ENCODE data around the gene GPBP1. TPM values are rescaled to one million over a fixed set of nuclear protein-coding genes. Genes with fewer than 3 reads are reported as not detected.
"Not testable (repeated sequence)": the region's sequence is repeated elsewhere in the genome, so short reads cannot be mapped to it uniquely, and the experiment has no call there.

Gene GPBP1
- total RNA-seq, 2 experiments from 2014 or later, result 77.0 to 99.2 TPM

DNA sequence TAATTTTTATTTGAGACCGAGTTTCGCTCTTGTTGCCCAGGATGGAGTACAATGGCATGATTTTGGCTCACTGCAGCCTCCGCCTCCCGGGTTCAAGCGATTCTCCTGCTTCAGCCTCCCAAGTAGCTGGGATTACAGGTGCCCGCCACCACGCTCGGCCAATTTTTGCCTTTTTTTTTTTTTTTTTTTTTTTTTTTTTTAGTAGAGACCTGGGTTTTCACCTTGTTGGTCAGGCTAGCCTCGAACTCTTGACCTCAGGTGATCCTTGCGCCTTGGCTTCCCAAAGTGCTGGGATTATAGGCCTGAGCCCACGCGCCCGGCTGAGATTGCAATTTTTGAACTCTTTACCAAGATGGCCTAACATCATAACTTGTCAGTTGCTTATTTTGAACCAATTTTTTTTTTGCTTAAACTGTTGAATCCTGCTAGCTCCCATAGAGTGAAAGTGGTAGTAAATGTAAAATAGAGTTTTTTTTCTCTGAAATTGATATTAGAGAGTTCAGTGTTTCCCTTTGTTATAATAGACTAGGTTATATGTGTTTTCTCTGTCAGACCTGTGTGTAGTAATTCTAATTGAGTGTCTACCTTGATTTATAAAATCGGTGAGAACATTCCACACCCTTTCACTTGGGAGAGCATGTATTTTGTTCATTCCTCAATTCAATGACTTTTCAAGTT lies 3.8 kb downstream of the GPBP1 start:
- BruUV-seq (replicated peaks), result no TSS peak
- Histone ChIP-seq H4K20me1 (ENCODE audit: insufficient read depth, low read length) (peaks cover 57% of the 10 kb centered on the region), H3K4me1 (ENCODE audit: insufficient read depth, low read length, poor library complexity, severe bottlenecking) (peaks cover 32% of the 10 kb centered on the region), H3K9me2 (ENCODE audit: insufficient read depth, low read length) (no peaks in the 10 kb centered on the region), H2AFZ (ENCODE audit: low read length) (no peak overlapping the region), H3K4me3 (ENCODE audit: low read depth, low read length, poor library complexity, severe bottlenecking) (peak overlapping the region; percentile 93), H3K36me3 (ENCODE audit: insufficient read depth, low read length) (peaks cover 71% of the 10 kb centered on the region), H3K9me3 (ENCODE audit: low read length) (no peaks in the 10 kb centered on the region), H3K4me2 (ENCODE audit: low read length) (peak overlapping the region; percentile 75), H3K27ac (ENCODE audit: low read depth, low read length, poor library complexity, severe bottlenecking) (no peak overlapping the region), H3K79me2 (ENCODE audit: insufficient read depth, low read depth, low read length) (peaks cover 90% of the 10 kb centered on the region)
- intact Hi-C loops (cut with micrococcal nuclease; ENCODE audit: unreplicated experiment), result loop anchor here (10.0 kb wide), 1 partner anchor 493 kb away; no protein-coding TSS in a partner anchor
- ChIA-PET POLR2A (interaction anchor here (1.1 to 3.1 kb wide), 2 partner anchors 13 to 59 kb away, joined by 3 to 30 read pairs; no protein-coding TSS in a partner anchor), CTCF (ENCODE audit: unreplicated experiment) (no interaction called here)
- TF ChIP-seq, protein P1, sequence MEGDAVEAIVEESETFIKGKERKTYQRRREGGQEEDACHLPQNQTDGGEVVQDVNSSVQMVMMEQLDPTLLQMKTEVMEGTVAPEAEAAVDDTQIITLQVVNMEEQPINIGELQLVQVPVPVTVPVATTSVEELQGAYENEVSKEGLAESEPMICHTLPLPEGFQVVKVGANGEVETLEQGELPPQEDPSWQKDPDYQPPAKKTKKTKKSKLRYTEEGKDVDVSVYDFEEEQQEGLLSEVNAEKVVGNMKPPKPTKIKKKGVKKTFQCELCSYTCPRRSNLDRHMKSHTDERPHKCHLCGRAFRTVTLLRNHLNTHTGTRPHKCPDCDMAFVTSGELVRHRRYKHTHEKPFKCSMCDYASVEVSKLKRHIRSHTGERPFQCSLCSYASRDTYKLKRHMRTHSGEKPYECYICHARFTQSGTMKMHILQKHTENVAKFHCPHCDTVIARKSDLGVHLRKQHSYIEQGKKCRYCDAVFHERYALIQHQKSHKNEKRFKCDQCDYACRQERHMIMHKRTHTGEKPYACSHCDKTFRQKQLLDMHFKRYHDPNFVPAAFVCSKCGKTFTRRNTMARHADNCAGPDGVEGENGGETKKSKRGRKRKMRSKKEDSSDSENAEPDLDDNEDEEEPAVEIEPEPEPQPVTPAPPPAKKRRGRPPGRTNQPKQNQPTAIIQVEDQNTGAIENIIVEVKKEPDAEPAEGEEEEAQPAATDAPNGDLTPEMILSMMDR (conservative IDR thresholded peaks at IDR 0.05; ENCODE audit: low read length), result no peak
- TF ChIP-seq EZH2phosphoT487 (IDR thresholded peaks at IDR 0.05; ENCODE audit: borderline replicate concordance, low read depth, low read length), result no peak
- no peak for DNase-seq (ENCODE audit: low spot score)

DNA sequence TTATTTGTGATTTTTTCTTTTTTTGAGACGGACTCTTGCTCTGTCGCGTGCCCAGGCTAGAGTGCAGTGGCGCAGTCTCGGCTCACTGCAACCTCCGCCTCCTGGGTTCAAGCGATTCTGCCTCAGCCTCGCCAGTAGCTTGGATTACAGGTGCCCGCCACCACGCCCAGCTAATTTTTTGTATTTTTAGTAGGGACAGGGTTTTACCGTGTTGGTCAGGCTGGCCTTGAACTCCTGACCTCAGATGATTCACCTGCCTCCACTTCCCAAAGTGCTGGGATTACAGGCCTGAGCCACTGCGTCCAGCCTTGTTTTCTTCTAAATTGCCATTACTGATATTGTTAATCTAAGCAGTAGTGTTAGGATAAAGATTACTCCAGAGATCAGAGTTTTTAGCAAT lies 4.4 kb downstream of the GPBP1 start:
- Histone ChIP-seq H3K4me2 (ENCODE audit: low read length) (peak overlapping the region; percentile 75), H3K4me1 (ENCODE audit: insufficient read depth, low read length, poor library complexity, severe bottlenecking) (peaks cover 32% of the 10 kb centered on the region), H3K36me3 (ENCODE audit: insufficient read depth, low read length) (peaks cover 77% of the 10 kb centered on the region), H4K20me1 (ENCODE audit: insufficient read depth, low read length) (peaks cover 58% of the 10 kb centered on the region), H3K79me2 (ENCODE audit: insufficient read depth, low read depth, low read length) (peaks cover 93% of the 10 kb centered on the region), H3K4me3 (ENCODE audit: low read depth, low read length, poor library complexity, severe bottlenecking) (peak overlapping the region; percentile 93)
- BruUV-seq (replicated peaks); H3K9me3 ChIP-seq (ENCODE audit: low read length); H3K27ac ChIP-seq (ENCODE audit: low read depth, low read length, poor library complexity, severe bottlenecking); POLR2A ChIA-PET; CTCF ChIA-PET (ENCODE audit: unreplicated experiment); DNase-seq (ENCODE audit: low spot score); H2AFZ ChIP-seq (ENCODE audit: low read length); H3K9me2 ChIP-seq (ENCODE audit: insufficient read depth, low read length): not testable (repeated sequence)
- intact Hi-C loops (cut with micrococcal nuclease; ENCODE audit: unreplicated experiment), result loop anchor here (10.0 kb wide), 1 partner anchor 493 kb away; no protein-coding TSS in a partner anchor

DNA sequence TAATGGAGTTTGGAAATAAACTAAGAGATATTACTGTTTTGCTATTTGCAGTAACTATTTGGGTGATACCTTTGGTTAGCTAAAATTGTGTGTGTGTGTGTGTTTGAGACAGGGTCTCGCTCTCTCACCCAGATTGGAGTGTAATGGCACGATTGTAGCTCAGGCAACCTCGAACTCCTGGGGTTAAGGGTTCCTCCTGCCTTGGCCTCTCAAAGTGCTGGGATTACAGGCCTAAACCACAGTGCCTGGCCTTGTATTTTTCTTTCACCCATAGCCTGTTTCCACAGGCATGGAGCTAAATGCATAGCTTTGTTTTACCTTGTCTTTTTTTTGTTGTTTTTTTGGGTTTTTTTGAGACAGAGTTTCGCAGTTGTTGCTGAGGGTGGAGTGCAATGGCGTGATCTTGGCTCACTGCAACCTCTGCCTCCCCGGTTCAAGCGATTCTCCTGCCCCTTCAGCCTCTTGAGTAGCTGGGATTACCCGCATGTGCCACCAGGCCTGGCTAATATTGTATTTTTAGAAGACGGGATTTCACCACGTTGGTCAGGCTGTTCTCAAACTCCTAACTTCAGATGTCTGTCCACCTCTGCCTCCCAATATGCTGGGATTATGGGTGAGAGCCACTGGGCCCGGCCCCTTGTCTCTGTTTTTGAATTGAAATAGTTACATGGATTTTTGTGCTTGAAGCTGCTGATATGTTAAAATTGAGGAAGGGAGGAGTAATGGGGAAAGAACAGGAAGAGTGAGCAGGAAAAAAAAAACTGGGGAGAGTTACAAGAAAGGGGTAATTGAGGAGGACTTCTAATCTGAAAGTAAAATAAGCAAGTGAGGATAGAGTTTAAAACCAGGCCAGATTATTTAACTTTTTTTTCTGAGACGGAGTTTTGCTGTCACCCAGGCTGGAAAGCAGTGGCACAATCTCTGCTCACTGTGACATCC lies 5.7 kb downstream of the GPBP1 start:
- peaks cover 100% of the 10 kb centered on the region for H3K79me2 ChIP-seq (ENCODE audit: insufficient read depth, low read depth, low read length)
- no peaks in the 10 kb centered on the region for H3K9me2 ChIP-seq (ENCODE audit: insufficient read depth, low read length)
- peaks cover 90% of the 10 kb centered on the region for H3K36me3 ChIP-seq (ENCODE audit: insufficient read depth, low read length)
- intact Hi-C loops (cut with micrococcal nuclease; ENCODE audit: unreplicated experiment), result loop anchor here (10.0 kb wide), 1 partner anchor 495 kb away; no protein-coding TSS in a partner anchor
- H3K4me2 ChIP-seq (ENCODE audit: low read length), result peak overlapping the region; percentile 75
- peaks cover 70% of the 10 kb centered on the region for H4K20me1 ChIP-seq (ENCODE audit: insufficient read depth, low read length)
- H3K4me1 ChIP-seq (ENCODE audit: insufficient read depth, low read length, poor library complexity, severe bottlenecking), result peaks cover 37% of the 10 kb centered on the region
- POLR2A ChIA-PET, result interaction anchor here (0.6 to 2.7 kb wide), 4 partner anchors 8 to 581 kb away, joined by 3 to 25 read pairs (median 7); no protein-coding TSS in a partner anchor
- H3K27ac ChIP-seq (ENCODE audit: low read depth, low read length, poor library complexity, severe bottlenecking), result peak overlapping the region; percentile 29
- no peak overlapping the region for H2AFZ ChIP-seq (ENCODE audit: low read length)
- peak overlapping the region; percentile 93 for H3K4me3 ChIP-seq (ENCODE audit: low read depth, low read length, poor library complexity, severe bottlenecking)
- TF ChIP-seq EZH2phosphoT487 (IDR thresholded peaks at IDR 0.05; ENCODE audit: borderline replicate concordance, low read depth, low read length), result no peak
- TF ChIP-seq, protein P1 (conservative IDR thresholded peaks at IDR 0.05; ENCODE audit: low read length), result no peak
- no peaks in the 10 kb centered on the region for H3K9me3 ChIP-seq (ENCODE audit: low read length)
- no peak for DNase-seq (ENCODE audit: low spot score)
- BruUV-seq (replicated peaks), result no TSS peak
- CTCF ChIA-PET (ENCODE audit: unreplicated experiment), result no interaction called here
